ENCODE data around the gene ITGAD. TPM values are rescaled to one million over a fixed set of nuclear protein-coding genes. Genes with fewer than 3 reads are reported as not detected.

The ITGAD gene
- total RNA-seq, 1 experiment from 2014 or later: not detected

- no peak for DNase-seq (ENCODE audit: low spot score)
These were observed 27.8 kb upstream of the ITGAD start for GRCh38 chr16:31365131-31365865.

- no peak for DNase-seq (ENCODE audit: low spot score)
These were observed 25.3 kb upstream of the ITGAD start for GRCh38 chr16:31367853-31368252.

GRCh38 chr16:31371008-31371407 is 22.1 kb upstream of the ITGAD start:
- DNase-seq (ENCODE audit: low spot score): no peak

GRCh38 chr16:31371619-31372484 is 21.3 kb upstream of the ITGAD start:
- no peak for DNase-seq (ENCODE audit: low spot score)

- DNase-seq (ENCODE audit: low spot score): no peak
These were observed 19.9 kb upstream of the ITGAD start for GRCh38 chr16:31373235-31373634.

- DNase-seq (ENCODE audit: low spot score): no peak
These were observed 17.9 kb upstream of the ITGAD start for GRCh38 chr16:31375231-31375630.

- no peak for DNase-seq (ENCODE audit: low spot score)
These were observed 16.4 kb upstream of the ITGAD start for GRCh38 chr16:31376705-31377104.

- DNase-seq (ENCODE audit: low spot score): no peak
These were observed 15.8 kb upstream of the ITGAD start for GRCh38 chr16:31377210-31377903.

GRCh38 chr16:31380201-31380600 is 12.9 kb upstream of the ITGAD start:
- DNase-seq (ENCODE audit: low spot score): no peak

GRCh38 chr16:31382485-31383161 is 10.5 kb upstream of the ITGAD start:
- DNase-seq (ENCODE audit: low spot score): peak; percentile 56

- no peak for DNase-seq (ENCODE audit: low spot score)
These were observed 7.5 kb upstream of the ITGAD start for GRCh38 chr16:31385680-31386079.

GRCh38 chr16:31386157-31386984 is 6.8 kb upstream of the ITGAD start:
- DNase-seq (ENCODE audit: low spot score): peak; percentile 71

GRCh38 chr16:31388535-31388934 is 4.6 kb upstream of the ITGAD start:
- DNase-seq (ENCODE audit: low spot score): no peak

- DNase-seq (ENCODE audit: low spot score): no peak
These were observed 2.6 kb upstream of the ITGAD start for GRCh38 chr16:31390504-31391041.

- DNase-seq (ENCODE audit: low spot score): no peak
These were observed 2.5 kb downstream of the ITGAD start for GRCh38 chr16:31395647-31396046.

- no peak for DNase-seq (ENCODE audit: low spot score)
These were observed 4.0 kb downstream of the ITGAD start for GRCh38 chr16:31397096-31397660.

- no peak for DNase-seq (ENCODE audit: low spot score)
These were observed 4.6 kb downstream of the ITGAD start for GRCh38 chr16:31397701-31398100.

- DNase-seq (ENCODE audit: low spot score): no peak
These were observed 7.1 kb downstream of the ITGAD start for GRCh38 chr16:31400191-31400590.

- no peak for DNase-seq (ENCODE audit: low spot score)
These were observed 8.3 kb downstream of the ITGAD start for GRCh38 chr16:31401436-31401835.

- no peak for DNase-seq (ENCODE audit: low spot score)
These were observed 9.6 kb downstream of the ITGAD start for GRCh38 chr16:31402687-31403086.

Measured in H4 (cell line).